Measurements from ENCODE around the gene ACCS. TPM values are rescaled to one million over a fixed set of nuclear protein-coding genes. Genes with fewer than 3 reads are reported as not detected.

The ACCS gene
- total and polyA plus RNA-seq, 2 of the 4 experiments (the other 2 are of a cell fraction) = 1.8 to 7.3 TPM

DNA sequence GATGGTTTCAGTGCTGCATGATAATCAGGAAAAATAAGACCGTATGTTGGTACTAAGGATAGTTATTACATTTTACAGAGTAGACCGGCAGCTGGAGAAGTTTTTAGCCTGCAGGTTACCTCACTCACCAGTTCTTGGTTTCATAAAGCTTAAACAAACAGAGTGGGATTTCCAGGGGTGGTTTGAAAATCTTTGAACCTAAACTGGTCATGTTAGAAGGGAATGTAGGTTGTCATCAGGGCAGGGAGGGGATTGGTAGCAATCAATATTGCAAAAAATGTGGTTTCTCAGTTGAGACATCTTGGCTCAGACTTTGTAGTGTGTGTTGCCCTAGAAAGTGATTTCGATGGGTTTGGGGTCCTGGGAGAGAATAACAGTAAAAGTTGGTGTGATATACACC lies 46.9 kb downstream of the ACCS start:
- Histone ChIP-seq H4K20me1 (ENCODE audit: insufficient read depth, low read length) (peaks cover 22% of the 10 kb centered on the region), H3K9me3 (ENCODE audit: control insufficient read depth, insufficient read depth, low read length) (no peaks in the 10 kb centered on the region), H4K91ac (ENCODE audit: insufficient read depth, low read depth, low read length) (no peak overlapping the region), H3K23ac (ENCODE audit: low read depth, low read length) (no peak overlapping the region), H3K9ac (ENCODE audit: low read depth, low read length) (no peak overlapping the region), H2AK9ac (replicated peaks; ENCODE audit: low read depth, low read length, poor library complexity) (no peak overlapping the region), H2BK120ac (ENCODE audit: low read depth, low read length) (no peak overlapping the region), H3K9me1 (ENCODE audit: insufficient read depth, low read length) (peaks cover 10% of the 10 kb centered on the region), H2BK5ac (ENCODE audit: low read depth, low read length, poor library complexity, severe bottlenecking) (no peak overlapping the region), H3K4me1 (ENCODE audit: control insufficient read depth, insufficient read depth, low read length) (no peaks in the 10 kb centered on the region), H3K27me3 (ENCODE audit: control insufficient read depth, insufficient read depth, low read length) (no peaks in the 10 kb centered on the region), H2AK5ac (ENCODE audit: low read depth, low read length) (no peak overlapping the region), H3K14ac (replicated peaks; ENCODE audit: low read depth, low read length) (no peak overlapping the region), H3K4me3 (ENCODE audit: insufficient read depth, low read depth, low read length) (no peak overlapping the region), H3K4ac (ENCODE audit: low read depth, low read length) (no peak overlapping the region), H3K36me3 (ENCODE audit: control insufficient read depth, insufficient read depth, low read length) (peaks cover 22% of the 10 kb centered on the region), H3K18ac (ENCODE audit: low read depth, low read length) (no peak overlapping the region), H2BK15ac (ENCODE audit: low read depth, low read length) (no peak overlapping the region), H3K56ac (ENCODE audit: extremely low read depth, insufficient read depth, low read length) (no peak overlapping the region), H4K5ac (ENCODE audit: low read depth, low read length) (no peak overlapping the region), H3K4me2 (ENCODE audit: low read depth, low read length) (no peak overlapping the region), H4K8ac (ENCODE audit: low read depth in 2 of 2, low read length in 2 of 2) (no peak overlapping the region), H2BK20ac (ENCODE audit: low read depth, low read length) (no peak overlapping the region), H3K27ac (ENCODE audit: insufficient read depth, low read length) (no peak overlapping the region), H2AFZ (replicated peaks; ENCODE audit: low read length, poor library complexity) (no peak overlapping the region), H3K79me1 (ENCODE audit: low read depth in 1 of 2, low read length in 2 of 2) (peaks cover 3 to 13% of the 10 kb centered on the region in 2 experiments; a peak in 3 of 4 replicates)
- BruUV-seq (replicated peaks) = no TSS peak
- no peak for ATAC-seq (ENCODE audit: low read depth)
- no peak for DNase-seq
- in situ Hi-C loops (cut with MboI; ENCODE audit: low sequenced_read_pairs) = loop anchor here (25.0 kb wide), 1 partner anchor 799 kb away; no protein-coding TSS in a partner anchor
- dilution Hi-C loops (cut with HindIII; ENCODE audit: low sequenced_read_pairs, unreplicated experiment) = no loop called here
- TF ChIP-seq CEBPB (IDR thresholded peaks at IDR 0.05; ENCODE audit: low read depth, low read length) (no peak), ELK1 (IDR thresholded peaks at IDR 0.05; ENCODE audit: borderline replicate concordance, low read depth, low read length) (no peak), MXI1 (IDR thresholded peaks at IDR 0.05; ENCODE audit: borderline replicate concordance, low read depth, low read length) (no peak), USF2 (IDR thresholded peaks at IDR 0.05; ENCODE audit: low read depth, low read length) (no peak), SMC3 (IDR thresholded peaks at IDR 0.05; ENCODE audit: low read depth, low read length) (no peak), CHD1 (IDR thresholded peaks at IDR 0.05; ENCODE audit: low read depth, low read length) (no peak), RCOR1 (IDR thresholded peaks at IDR 0.05; ENCODE audit: insufficient replicate concordance, low read length) (no peak), POLR2A (IDR thresholded peaks at IDR 0.05; ENCODE audit: low read depth, low read length) (no peak), NFE2L2 (IDR thresholded peaks at IDR 0.05; ENCODE audit: low read depth, low read length) (no peak), MAZ (IDR thresholded peaks at IDR 0.05; ENCODE audit: borderline replicate concordance, low read depth, low read length) (no peak), MAFK (IDR thresholded peaks at IDR 0.05; ENCODE audit: low read depth, low read length) (no peak), FOS (IDR thresholded peaks at IDR 0.05; ENCODE audit: low read depth, low read length) (no peak), RFX5 (IDR thresholded peaks at IDR 0.05; ENCODE audit: low read depth, low read length) (no peak), BHLHE40 (IDR thresholded peaks at IDR 0.05; ENCODE audit: low read depth, low read length) (no peak), RAD21 (IDR thresholded peaks at IDR 0.05; ENCODE audit: low read length) (no peak)
- TF ChIP-seq, protein P1, sequence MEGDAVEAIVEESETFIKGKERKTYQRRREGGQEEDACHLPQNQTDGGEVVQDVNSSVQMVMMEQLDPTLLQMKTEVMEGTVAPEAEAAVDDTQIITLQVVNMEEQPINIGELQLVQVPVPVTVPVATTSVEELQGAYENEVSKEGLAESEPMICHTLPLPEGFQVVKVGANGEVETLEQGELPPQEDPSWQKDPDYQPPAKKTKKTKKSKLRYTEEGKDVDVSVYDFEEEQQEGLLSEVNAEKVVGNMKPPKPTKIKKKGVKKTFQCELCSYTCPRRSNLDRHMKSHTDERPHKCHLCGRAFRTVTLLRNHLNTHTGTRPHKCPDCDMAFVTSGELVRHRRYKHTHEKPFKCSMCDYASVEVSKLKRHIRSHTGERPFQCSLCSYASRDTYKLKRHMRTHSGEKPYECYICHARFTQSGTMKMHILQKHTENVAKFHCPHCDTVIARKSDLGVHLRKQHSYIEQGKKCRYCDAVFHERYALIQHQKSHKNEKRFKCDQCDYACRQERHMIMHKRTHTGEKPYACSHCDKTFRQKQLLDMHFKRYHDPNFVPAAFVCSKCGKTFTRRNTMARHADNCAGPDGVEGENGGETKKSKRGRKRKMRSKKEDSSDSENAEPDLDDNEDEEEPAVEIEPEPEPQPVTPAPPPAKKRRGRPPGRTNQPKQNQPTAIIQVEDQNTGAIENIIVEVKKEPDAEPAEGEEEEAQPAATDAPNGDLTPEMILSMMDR (conservative IDR thresholded peaks at IDR 0.05; ENCODE audit: low read depth, low read length) = no peak
- intact Hi-C loops (cut with micrococcal nuclease) = no loop called here
- POLR2A ChIA-PET (ENCODE audit: unreplicated experiment) = no interaction called here
- CTCF ChIA-PET = no interaction called here
- 67% methylated on average over 1 of the region's 3 CpGs; no CpG with 5 or more reads in 1 of the 2 experiments for WGBS, 2 experiments (ENCODE audit: extremely low coverage in 2 of 2, insufficient read length in 1 of 2)

Measured in IMR-90 (cell line).